ENCODE data around the gene GKN2. TPM values are rescaled to one million over a fixed set of nuclear protein-coding genes. Genes with fewer than 3 reads are reported as not detected.
A peak's percentile ranks its signal among the peaks of the same experiment; 100 is the strongest.

Gene GKN2
- total and polyA plus RNA-seq, 2 of the 13 experiments (the other 11 are each of a cell fraction or from before 2014, with no cell fraction given) = not detected

DNA sequence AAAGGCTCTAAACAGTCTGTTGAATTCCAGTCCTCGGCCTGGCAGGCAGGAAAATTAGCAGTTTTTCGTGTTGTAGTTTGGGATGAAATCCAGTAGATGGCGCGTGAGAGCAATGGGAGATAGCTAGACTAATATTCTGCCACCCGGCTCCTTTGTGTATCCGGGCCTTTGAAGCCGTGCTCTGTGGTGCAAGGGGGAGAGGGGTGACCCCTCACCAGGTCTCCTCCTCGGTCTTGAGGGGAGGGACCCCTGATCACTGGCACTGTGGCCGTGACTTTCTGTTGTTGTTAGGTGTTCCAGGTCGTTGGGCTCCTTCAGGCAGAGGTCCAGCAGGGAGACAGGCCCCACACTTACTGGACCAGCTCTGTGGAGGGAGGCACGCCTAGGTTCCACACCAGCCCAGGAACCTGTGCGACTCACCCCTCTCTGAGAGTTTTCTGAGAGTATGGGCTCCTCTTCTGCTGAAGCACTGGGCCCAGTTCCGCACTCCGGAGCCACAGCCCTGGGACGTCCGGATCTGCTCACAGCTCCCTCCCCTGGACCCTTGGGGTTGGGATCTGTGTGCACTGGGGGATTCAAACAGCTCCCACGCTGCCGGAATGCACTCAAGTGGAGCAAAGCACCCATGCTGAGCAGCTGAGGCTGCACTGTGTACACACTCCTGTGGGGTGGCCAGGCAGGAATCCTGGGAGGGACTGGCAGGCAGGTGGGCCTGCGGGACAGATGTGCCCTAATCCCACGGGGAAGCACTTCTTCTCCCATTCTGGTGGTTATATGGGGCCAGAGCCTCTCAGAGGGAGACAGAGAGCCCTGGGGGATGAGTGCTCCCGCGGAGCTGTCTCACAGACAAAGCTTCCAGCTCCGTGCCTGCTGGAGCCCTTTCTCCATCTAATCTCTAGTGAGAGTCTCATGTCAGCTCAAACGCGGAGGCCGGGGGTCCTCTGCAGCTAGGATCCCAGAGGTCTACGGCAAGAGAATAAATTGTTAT is 8.8 kb downstream of the GKN2 start (continued):
- TF ChIP-seq EZH2 (conservative IDR thresholded peaks at IDR 0.05; ENCODE audit: low read depth, low read length) = no peak
- no peak for TF ChIP-seq ZNF768 (CRISPR knock-in tag; IDR thresholded peaks at IDR 0.05)
- TF ChIP-seq, protein P1, sequence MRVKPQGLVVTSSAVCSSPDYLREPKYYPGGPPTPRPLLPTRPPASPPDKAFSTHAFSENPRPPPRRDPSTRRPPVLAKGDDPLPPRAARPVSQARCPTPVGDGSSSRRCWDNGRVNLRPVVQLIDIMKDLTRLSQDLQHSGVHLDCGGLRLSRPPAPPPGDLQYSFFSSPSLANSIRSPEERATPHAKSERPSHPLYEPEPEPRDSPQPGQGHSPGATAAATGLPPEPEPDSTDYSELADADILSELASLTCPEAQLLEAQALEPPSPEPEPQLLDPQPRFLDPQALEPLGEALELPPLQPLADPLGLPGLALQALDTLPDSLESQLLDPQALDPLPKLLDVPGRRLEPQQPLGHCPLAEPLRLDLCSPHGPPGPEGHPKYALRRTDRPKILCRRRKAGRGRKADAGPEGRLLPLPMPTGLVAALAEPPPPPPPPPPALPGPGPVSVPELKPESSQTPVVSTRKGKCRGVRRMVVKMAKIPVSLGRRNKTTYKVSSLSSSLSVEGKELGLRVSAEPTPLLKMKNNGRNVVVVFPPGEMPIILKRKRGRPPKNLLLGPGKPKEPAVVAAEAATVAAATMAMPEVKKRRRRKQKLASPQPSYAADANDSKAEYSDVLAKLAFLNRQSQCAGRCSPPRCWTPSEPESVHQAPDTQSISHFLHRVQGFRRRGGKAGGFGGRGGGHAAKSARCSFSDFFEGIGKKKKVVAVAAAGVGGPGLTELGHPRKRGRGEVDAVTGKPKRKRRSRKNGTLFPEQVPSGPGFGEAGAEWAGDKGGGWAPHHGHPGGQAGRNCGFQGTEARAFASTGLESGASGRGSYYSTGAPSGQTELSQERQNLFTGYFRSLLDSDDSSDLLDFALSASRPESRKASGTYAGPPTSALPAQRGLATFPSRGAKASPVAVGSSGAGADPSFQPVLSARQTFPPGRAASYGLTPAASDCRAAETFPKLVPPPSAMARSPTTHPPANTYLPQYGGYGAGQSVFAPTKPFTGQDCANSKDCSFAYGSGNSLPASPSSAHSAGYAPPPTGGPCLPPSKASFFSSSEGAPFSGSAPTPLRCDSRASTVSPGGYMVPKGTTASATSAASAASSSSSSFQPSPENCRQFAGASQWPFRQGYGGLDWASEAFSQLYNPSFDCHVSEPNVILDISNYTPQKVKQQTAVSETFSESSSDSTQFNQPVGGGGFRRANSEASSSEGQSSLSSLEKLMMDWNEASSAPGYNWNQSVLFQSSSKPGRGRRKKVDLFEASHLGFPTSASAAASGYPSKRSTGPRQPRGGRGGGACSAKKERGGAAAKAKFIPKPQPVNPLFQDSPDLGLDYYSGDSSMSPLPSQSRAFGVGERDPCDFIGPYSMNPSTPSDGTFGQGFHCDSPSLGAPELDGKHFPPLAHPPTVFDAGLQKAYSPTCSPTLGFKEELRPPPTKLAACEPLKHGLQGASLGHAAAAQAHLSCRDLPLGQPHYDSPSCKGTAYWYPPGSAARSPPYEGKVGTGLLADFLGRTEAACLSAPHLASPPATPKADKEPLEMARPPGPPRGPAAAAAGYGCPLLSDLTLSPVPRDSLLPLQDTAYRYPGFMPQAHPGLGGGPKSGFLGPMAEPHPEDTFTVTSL (CRISPR knock-in tag; IDR thresholded peaks at IDR 0.05; ENCODE audit: borderline replicate concordance) = no peak
- TF ChIP-seq, protein P2, sequence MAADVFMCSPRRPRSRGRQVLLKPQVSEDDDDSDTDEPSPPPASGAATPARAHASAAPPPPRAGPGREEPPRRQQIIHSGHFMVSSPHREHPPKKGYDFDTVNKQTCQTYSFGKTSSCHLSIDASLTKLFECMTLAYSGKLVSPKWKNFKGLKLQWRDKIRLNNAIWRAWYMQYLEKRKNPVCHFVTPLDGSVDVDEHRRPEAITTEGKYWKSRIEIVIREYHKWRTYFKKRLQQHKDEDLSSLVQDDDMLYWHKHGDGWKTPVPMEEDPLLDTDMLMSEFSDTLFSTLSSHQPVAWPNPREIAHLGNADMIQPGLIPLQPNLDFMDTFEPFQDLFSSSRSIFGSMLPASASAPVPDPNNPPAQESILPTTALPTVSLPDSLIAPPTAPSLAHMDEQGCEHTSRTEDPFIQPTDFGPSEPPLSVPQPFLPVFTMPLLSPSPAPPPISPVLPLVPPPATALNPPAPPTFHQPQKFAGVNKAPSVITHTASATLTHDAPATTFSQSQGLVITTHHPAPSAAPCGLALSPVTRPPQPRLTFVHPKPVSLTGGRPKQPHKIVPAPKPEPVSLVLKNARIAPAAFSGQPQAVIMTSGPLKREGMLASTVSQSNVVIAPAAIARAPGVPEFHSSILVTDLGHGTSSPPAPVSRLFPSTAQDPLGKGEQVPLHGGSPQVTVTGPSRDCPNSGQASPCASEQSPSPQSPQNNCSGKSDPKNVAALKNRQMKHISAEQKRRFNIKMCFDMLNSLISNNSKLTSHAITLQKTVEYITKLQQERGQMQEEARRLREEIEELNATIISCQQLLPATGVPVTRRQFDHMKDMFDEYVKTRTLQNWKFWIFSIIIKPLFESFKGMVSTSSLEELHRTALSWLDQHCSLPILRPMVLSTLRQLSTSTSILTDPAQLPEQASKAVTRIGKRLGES (CRISPR knock-in tag; IDR thresholded peaks at IDR 0.05; ENCODE audit: borderline replicate concordance) = no peak
- TF ChIP-seq, protein P3, sequence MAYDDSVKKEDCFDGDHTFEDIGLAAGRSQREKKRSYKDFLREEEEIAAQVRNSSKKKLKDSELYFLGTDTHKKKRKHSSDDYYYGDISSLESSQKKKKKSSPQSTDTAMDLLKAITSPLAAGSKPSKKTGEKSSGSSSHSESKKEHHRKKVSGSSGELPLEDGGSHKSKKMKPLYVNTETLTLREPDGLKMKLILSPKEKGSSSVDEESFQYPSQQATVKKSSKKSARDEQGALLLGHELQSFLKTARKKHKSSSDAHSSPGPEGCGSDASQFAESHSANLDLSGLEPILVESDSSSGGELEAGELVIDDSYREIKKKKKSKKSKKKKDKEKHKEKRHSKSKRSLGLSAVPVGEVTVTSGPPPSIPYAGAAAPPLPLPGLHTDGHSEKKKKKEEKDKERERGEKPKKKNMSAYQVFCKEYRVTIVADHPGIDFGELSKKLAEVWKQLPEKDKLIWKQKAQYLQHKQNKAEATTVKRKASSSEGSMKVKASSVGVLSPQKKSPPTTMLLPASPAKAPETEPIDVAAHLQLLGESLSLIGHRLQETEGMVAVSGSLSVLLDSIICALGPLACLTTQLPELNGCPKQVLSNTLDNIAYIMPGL (CRISPR knock-in tag; IDR thresholded peaks at IDR 0.05; ENCODE audit: borderline replicate concordance in 1 of 2, low read depth in 1 of 2) = peak; percentile 59 to 75; a peak in 2 of 4 replicates
- TF ChIP-seq ZNF441 (CRISPR knock-in tag; IDR thresholded peaks at IDR 0.05; ENCODE audit: borderline replicate concordance) = no peak
- TF ChIP-seq, protein P4, sequence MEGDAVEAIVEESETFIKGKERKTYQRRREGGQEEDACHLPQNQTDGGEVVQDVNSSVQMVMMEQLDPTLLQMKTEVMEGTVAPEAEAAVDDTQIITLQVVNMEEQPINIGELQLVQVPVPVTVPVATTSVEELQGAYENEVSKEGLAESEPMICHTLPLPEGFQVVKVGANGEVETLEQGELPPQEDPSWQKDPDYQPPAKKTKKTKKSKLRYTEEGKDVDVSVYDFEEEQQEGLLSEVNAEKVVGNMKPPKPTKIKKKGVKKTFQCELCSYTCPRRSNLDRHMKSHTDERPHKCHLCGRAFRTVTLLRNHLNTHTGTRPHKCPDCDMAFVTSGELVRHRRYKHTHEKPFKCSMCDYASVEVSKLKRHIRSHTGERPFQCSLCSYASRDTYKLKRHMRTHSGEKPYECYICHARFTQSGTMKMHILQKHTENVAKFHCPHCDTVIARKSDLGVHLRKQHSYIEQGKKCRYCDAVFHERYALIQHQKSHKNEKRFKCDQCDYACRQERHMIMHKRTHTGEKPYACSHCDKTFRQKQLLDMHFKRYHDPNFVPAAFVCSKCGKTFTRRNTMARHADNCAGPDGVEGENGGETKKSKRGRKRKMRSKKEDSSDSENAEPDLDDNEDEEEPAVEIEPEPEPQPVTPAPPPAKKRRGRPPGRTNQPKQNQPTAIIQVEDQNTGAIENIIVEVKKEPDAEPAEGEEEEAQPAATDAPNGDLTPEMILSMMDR (CRISPR knock-in tag; IDR thresholded peaks at IDR 0.05) = peak; percentile 91
- peak; percentile 66; the same call in 1 of the 2 replicates for TF ChIP-seq RNF2 (conservative IDR thresholded peaks at IDR 0.05; ENCODE audit: low read depth)
- TF ChIP-seq, protein P5, sequence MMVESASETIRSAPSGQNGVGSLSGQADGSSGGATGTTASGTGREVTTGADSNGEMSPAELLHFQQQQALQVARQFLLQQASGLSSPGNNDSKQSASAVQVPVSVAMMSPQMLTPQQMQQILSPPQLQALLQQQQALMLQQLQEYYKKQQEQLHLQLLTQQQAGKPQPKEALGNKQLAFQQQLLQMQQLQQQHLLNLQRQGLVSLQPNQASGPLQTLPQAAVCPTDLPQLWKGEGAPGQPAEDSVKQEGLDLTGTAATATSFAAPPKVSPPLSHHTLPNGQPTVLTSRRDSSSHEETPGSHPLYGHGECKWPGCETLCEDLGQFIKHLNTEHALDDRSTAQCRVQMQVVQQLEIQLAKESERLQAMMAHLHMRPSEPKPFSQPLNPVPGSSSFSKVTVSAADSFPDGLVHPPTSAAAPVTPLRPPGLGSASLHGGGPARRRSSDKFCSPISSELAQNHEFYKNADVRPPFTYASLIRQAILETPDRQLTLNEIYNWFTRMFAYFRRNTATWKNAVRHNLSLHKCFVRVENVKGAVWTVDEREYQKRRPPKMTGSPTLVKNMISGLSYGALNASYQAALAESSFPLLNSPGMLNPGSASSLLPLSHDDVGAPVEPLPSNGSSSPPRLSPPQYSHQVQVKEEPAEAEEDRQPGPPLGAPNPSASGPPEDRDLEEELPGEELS (CRISPR knock-in tag; IDR thresholded peaks at IDR 0.05) = no peak
- no peak for TF ChIP-seq FOXM1 (CRISPR knock-in tag; IDR thresholded peaks at IDR 0.05)
- TF ChIP-seq ZNF605 (CRISPR knock-in tag; IDR thresholded peaks at IDR 0.05) = no peak
- TF ChIP-seq U2AF1 (optimal IDR thresholded peaks at IDR 0.05; ENCODE audit: low read depth, low read length) = no peak
